ENCODE measurements around the gene CFAP53.
"Not testable (repeated sequence)": the region's sequence is repeated elsewhere in the genome, so short reads cannot be mapped to it uniquely, and the experiment has no call there.

The CFAP53 gene

GRCh38 chr18:50240080-50240563 is 26.2 kb downstream of the CFAP53 start:
- H3K4me3 Mint-ChIP-seq = no peak overlapping the region
- H3K27ac Mint-ChIP-seq = no peak overlapping the region
- no peak for DNase-seq
- H3K36me3 Mint-ChIP-seq (ENCODE audit: low read depth) = peaks cover 31% of the 10 kb centered on the region
- H3K4me1 Mint-ChIP-seq = no peaks in the 10 kb centered on the region
- peaks cover 56% of the 10 kb centered on the region for H3K9me3 Mint-ChIP-seq
- no peak for TF ChIP-seq CTCF (IDR thresholded peaks at IDR 0.05)
- H3K27me3 Mint-ChIP-seq (ENCODE audit: low read depth, poor library complexity) = no peaks in the 10 kb centered on the region

- peaks cover 32% of the 10 kb centered on the region for H3K4me1 Mint-ChIP-seq
- H3K27ac Mint-ChIP-seq = peak overlapping the region; percentile 68
- DNase-seq = peak; percentile 5
- no peak for TF ChIP-seq CTCF (IDR thresholded peaks at IDR 0.05)
- H3K27me3 Mint-ChIP-seq (ENCODE audit: low read depth, poor library complexity) = no peaks in the 10 kb centered on the region
- peak overlapping the region; percentile 47 for H3K4me3 Mint-ChIP-seq
- no peaks in the 10 kb centered on the region for H3K36me3 Mint-ChIP-seq (ENCODE audit: low read depth)
- H3K9me3 Mint-ChIP-seq = peaks cover 28% of the 10 kb centered on the region
These were observed 33.9 kb downstream of the CFAP53 start for GRCh38 chr18:50232419-50232818.

GRCh38 chr18:50231621-50232020 is 34.7 kb downstream of the CFAP53 start:
- Mint-ChIP-seq H3K27me3 (ENCODE audit: low read depth, poor library complexity) (no peaks in the 10 kb centered on the region), H3K9me3 (peaks cover 32% of the 10 kb centered on the region), H3K4me1 (peaks cover 32% of the 10 kb centered on the region), H3K36me3 (ENCODE audit: low read depth) (no peaks in the 10 kb centered on the region), H3K27ac (peak overlapping the region; percentile 8), H3K4me3 (no peak overlapping the region)
- no peak for TF ChIP-seq CTCF (IDR thresholded peaks at IDR 0.05)
- no peak for DNase-seq

GRCh38 chr18:50220249-50220648 is 46.0 kb downstream of the CFAP53 start:
- Mint-ChIP-seq H3K27me3 (ENCODE audit: low read depth, poor library complexity) (peaks cover 30% of the 10 kb centered on the region), H3K9me3 (peaks cover 54% of the 10 kb centered on the region), H3K36me3 (ENCODE audit: low read depth) (peaks cover 24% of the 10 kb centered on the region)
- not testable (repeated sequence) for DNase-seq, H3K4me1 Mint-ChIP-seq, H3K27ac Mint-ChIP-seq, H3K4me3 Mint-ChIP-seq

- H3K4me1 Mint-ChIP-seq = peaks cover 10% of the 10 kb centered on the region
- no peak for DNase-seq
- no peak for TF ChIP-seq CTCF (IDR thresholded peaks at IDR 0.05)
- no peak overlapping the region for H3K4me3 Mint-ChIP-seq
- H3K27me3 Mint-ChIP-seq (ENCODE audit: low read depth, poor library complexity) = peaks cover 27% of the 10 kb centered on the region
- H3K9me3 Mint-ChIP-seq = peaks cover 44% of the 10 kb centered on the region
- peaks cover 15% of the 10 kb centered on the region for H3K36me3 Mint-ChIP-seq (ENCODE audit: low read depth)
- H3K27ac Mint-ChIP-seq = no peak overlapping the region
These were observed 47.7 kb downstream of the CFAP53 start for GRCh38 chr18:50218432-50219197.

- Mint-ChIP-seq H3K36me3 (ENCODE audit: low read depth) (no peaks in the 10 kb centered on the region), H3K9me3 (no peaks in the 10 kb centered on the region), H3K4me3 (no peak overlapping the region), H3K27me3 (ENCODE audit: low read depth, poor library complexity) (peaks cover 4% of the 10 kb centered on the region), H3K27ac (no peak overlapping the region), H3K4me1 (peaks cover 13% of the 10 kb centered on the region)
- no peak for TF ChIP-seq CTCF (IDR thresholded peaks at IDR 0.05)
- DNase-seq = no peak
These were observed 57.0 kb downstream of the CFAP53 start for GRCh38 chr18:50209311-50209710.
